VCaP (cell line): Measurements from ENCODE around the gene ANXA9.

ENCODE experiments used
- H3K27ac ChIP-seq: fragments of 450-650 bp; 2 replicates; pipeline ENCODE4 v1.5.1; 2017
- TF ChIP-seq, protein P1 (sequence below): fragments of 450-650 bp; conservative IDR thresholded peaks from 2 replicates; pipeline ENCODE4 v1.5.1; 2017; ENCODE audit warnings: mild to moderate bottlenecking, moderate library complexity

The ANXA9 gene

DNA sequence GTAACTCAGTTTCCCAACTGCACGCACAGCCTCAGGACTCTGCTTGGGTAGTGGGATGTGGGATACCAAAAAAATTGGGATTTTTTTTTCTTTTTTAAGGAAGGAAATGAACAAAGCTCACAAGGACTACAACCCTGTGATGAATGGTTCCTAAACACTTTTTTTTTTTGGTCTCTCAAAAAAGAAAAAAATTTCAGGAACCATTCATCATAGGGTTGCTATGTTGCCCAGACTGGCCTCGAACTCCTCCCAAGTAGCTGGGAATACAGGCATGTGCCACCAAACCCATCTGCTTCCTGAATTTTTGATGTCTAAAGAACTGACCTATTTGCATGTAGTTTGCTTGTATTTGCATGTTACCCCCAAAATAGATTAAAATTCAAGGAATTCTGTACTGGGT, 17.8 kb downstream of the ANXA9 start:
- H3K27ac ChIP-seq, result no peak overlapping the region
- TF ChIP-seq, protein P1, sequence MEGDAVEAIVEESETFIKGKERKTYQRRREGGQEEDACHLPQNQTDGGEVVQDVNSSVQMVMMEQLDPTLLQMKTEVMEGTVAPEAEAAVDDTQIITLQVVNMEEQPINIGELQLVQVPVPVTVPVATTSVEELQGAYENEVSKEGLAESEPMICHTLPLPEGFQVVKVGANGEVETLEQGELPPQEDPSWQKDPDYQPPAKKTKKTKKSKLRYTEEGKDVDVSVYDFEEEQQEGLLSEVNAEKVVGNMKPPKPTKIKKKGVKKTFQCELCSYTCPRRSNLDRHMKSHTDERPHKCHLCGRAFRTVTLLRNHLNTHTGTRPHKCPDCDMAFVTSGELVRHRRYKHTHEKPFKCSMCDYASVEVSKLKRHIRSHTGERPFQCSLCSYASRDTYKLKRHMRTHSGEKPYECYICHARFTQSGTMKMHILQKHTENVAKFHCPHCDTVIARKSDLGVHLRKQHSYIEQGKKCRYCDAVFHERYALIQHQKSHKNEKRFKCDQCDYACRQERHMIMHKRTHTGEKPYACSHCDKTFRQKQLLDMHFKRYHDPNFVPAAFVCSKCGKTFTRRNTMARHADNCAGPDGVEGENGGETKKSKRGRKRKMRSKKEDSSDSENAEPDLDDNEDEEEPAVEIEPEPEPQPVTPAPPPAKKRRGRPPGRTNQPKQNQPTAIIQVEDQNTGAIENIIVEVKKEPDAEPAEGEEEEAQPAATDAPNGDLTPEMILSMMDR, result no peak

DNA sequence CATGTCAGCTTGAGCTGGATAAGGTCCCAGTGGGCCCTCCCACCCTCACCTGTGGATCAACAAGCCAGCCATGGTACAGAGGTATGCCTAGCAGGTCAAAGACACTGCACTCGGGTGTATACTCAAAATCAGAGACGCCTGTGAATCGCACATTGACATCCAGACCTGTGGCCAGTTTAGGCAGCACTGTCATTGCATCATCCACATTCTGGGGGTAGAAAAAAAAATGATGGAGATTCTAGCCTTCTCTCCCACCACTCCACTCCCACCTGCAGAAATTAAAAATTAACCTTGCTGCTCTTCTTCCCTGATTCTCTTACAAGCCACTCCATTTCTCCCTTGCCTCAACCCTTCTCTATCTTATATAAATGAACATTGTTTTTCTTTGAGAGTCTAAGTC, 18.3 kb downstream of the ANXA9 start:
- H3K27ac ChIP-seq, result no peak overlapping the region
- TF ChIP-seq, protein P1, result no peak

DNA sequence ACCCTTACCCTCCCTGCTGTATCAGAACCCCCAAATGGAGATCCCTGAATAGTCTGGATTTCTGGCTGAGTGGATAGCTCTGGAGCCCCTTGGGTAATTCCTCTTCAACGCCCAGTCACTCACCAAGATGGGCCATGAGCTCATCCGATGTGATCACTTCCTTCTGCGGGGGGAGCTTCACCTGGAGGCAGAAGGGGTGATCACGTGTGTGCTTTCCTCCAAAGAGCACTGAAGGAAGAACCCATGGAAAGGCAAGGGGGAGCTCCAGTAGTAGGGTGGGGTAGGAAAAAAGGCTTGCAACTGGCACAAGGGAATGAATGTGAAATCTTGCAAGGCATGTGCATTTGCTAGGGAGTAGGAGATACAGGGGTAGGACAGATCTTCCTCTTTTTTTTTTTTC, 19.5 kb downstream of the ANXA9 start:
- H3K27ac ChIP-seq, result no peak overlapping the region
- TF ChIP-seq, protein P1, result no peak

DNA sequence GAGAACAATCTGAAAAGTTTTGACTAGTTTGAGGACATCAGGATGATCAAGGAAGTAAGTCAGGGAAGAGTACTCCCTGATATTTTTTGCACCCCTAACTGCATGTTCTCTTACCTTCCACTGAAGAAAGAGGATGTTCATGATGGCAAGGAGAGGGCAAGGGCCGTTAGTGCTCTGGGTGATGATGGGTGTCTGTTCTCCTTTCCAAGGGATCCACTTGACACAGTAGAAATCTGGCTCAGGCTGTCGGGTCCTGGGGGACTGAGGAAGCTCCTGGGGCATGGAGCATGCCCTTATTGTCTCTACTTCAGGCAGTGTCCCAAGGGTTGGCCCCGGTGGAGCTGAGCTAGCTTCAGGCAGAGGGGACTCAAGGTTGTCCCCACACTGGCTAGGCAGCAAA, 20.0 kb downstream of the ANXA9 start:
- TF ChIP-seq, protein P1, result no peak
- H3K27ac ChIP-seq, result no peak overlapping the region

DNA sequence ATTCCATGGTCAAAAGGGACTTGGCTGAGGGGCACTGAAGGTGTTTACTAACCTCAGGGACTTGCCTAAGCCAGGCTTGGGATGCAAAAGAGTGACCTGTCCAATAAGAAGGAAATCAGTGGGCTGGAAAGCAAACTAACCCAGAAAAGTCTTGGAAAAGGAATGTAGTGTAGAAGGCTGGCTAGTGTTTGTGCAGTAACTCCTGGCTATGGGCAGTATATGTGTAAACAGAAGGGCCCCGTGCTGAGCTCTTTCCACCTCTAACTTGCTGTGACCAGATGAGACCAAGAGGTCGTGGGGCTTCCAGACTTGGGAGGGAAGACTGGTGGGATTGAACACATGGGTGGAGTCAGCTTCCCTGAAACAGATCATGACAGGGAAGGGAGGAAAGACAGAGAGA, 20.5 kb downstream of the ANXA9 start:
- TF ChIP-seq, protein P1, result no peak
- H3K27ac ChIP-seq, result no peak overlapping the region

DNA sequence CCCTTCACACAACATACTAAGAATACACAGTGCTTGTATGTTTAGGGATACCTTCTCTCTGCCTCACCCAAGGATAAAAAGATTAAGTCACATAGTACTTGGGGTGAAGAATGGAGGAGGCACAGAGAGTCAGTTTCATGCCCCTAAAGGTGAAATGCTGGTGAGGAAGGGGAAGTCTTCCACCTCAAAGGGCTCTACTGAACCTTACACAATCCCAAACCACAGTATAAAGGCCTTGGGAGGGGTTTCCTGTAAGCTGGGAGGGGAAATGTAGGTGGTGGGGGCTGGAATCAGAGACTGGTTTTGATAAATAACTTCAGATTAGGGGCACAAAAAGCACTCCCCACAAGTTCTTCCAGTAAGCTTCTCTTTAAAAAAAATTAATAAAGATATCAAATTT, 21.1 kb downstream of the ANXA9 start:
- TF ChIP-seq, protein P1, result no peak
- H3K27ac ChIP-seq, result no peak overlapping the region; the same call in 1 of the 2 replicates

DNA sequence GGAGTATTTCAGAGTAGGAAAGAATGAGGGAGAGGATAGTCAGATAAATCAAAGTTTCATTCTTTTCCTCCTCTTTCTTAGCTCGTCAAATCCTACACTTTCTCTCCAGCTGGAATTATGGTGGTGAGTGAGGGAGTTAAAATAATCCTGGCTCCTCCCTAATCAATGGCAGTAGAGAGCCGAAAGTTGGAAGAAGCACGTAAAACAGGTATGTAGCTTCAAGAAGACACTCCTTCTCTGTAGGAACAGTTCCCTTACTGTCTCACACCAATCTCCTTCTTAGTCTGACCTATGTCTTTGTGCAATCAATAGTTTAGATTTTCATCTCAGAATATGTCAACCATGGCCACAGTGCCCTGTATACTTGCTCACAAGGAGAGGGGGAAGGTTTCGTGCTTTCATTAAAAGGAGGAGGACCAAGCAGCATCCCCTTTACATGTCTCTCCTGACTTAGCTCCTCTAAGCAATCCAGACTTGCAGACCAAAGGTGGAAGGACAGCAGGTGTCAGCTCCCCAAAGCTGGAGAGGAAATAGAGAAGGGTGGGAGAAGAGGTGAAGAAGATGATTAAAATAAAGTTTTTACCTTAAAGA, 23.7 kb downstream of the ANXA9 start:
- TF ChIP-seq, protein P1, result no peak
- peak overlapping the region; percentile 93 for H3K27ac ChIP-seq
